ENCODE results near the gene DDX10.

DDX10 gene

DNA sequence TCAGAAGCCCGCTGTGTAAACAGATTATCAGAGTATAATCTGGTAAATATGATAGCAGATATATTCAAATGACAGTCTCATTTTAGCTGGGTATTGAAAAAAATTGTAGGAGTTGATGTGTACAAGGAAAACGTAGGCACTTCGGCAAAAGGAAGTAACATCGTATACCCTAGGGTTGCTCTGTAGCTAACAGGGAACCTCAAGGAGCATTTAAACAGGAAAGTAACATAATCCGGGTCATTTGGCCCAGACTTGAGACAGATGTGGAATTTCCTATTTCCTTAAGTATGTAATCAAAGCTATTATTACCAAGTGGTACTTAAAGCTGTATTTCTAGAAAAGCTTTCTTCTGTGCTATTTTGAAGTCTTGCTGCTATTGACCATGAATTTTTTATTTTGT lies 215.6 kb downstream of the DDX10 start:
- no peak for DNase-seq

DNA sequence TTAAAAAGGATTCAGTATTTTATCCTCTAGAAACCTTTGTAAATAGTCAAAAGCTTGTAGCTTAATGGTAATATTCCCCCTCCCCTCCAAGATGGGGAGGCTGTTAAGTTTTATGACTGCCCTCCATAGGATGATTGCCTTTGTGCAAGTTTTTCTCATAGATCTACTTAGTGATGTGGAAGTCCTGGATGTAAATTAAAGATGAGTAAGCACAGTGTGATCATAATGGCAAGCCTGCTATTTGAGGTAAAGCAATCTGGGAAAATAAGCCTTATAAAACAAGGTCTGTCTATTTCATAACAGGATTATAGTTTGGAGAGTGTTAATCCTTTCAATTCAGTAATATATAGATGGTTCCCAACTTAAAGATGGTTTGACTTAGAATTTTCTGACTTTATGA lies 216.3 kb downstream of the DDX10 start:
- DNase-seq = no peak

GRCh38 chr11:108882211-108882831 lies 217.5 kb downstream of the DDX10 start:
- no peak for DNase-seq

DNA sequence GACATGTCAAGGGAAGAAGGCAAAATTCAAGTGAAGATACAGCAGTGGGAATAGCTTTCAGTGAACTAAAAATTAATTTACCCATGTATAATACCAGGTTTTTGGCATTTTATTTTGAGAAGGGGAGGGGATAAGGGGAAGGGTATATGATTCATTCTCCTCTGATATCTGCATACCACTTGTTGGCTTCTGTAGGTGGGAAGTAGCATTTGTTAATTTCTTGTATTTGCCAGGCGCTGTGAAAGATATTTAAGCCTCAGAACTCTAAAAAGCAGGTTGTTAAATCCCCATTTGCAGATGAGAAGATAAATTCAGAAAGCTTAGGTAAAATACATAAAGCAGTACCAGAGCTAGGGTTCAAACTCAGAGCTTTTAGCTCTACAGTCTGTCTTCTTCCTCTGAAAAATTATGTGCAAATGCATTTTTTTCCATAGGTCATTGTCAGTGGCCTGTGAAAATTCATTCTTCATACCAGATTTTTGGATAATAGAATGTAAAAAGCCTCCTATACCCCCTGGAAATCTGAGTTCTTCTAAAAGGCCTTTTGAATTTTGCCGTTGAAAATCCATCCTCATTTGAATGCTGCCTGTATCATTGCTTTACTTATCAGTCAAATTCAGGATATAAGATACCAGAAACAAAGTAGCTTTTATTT lies 221.3 kb downstream of the DDX10 start:
- no peak for DNase-seq

GRCh38 chr11:108886660-108887009 lies 221.8 kb downstream of the DDX10 start:
- no peak for DNase-seq

- DNase-seq = no peak
Observed at GRCh38 chr11:108887436-108888238, 222.8 kb downstream of the DDX10 start.

DNA sequence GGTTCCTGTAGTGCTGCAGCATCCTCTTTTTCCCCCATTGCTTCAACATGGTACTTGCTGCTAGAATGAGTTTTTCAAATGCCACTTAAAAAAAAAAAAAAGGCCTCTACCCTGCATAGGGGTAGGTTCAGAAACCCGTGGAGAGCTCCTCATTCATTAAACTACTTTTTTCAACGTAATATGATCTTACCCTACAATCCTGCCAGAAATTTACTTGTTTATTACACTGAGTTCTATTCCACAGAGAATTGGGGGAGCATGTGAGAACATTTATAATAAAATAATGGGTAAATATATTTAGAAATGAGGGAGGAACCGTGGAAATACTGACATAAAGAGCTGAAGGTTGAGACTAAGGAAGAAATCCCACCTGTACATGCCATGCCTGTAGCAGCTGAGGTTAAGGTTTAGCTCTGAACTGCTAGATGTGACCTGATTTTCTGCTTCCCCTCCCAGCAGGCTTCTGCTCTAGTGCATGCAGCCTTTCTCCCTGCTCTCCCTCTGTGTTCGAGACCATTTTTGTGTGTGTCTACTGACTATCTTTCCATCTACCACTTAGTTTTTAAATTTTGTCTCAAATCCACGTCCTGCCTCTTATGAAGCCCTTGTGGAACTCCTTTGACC lies 225.7 kb downstream of the DDX10 start:
- DNase-seq = no peak

GRCh38 chr11:108891143-108891542 lies 226.3 kb downstream of the DDX10 start:
- DNase-seq = no peak

- no peak for DNase-seq
Observed at GRCh38 chr11:108891909-108892511, 227.1 kb downstream of the DDX10 start.

DNA sequence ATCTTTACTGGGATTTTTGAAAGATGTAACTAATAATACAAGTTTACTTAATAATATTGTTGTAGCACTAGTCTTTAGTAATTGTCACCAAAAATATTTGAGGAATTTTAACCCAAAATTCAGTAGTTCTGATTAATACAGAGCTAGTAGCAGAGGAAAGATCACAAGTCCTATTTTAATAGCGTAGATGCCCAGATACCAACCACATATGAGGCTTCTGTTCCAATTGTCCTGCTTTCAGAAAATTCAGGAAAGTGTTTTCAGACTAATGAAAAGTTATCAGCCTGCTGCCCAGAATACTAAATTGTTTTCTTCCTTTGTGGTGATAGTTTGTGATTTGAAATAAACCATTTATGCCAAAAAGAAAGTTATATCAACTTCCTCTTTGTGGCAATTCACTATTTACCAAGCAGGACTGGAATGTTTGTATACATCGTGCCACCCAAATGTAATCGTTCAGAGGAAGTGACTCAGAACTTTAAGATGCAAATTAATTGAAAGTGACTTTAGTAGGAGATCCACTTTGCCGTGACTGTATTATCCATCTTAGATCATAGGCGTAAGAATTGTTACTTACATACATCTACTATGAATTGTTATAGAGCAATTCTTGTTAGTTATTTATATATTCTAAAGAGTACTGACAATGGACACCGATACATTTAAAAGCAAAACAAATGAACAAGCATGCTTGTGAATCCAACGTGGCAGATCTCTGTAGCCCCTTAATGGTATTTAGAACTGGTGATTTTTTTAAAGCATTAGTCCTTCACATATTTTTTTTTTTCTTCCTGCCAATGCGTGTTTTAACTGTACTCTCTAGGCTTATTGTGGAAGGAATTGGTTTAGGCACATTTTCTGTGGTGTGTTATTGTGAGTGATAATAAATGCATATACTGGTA lies 231.0 kb downstream of the DDX10 start:
- DNase-seq = no peak

- DNase-seq = no peak
Observed at GRCh38 chr11:108897071-108897481, 232.2 kb downstream of the DDX10 start.

DNA sequence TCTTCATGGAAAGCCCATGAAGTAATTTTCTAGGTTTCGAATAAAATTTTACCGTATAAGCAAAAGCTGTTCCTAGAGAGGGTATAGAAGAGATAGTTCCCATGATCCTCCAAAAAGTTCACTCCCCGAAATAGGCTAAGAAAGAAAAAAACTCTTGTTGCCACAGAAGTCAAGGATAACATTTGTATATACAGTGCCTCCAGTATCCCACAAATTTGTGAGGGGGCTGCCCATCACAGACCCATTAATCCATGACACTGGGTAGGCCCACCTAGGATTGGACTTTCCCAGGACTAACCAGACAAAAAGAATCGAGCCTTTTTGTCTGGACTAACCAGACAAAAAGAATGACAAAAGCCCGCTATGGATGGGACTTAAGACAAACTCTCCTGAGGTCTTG lies 233.0 kb downstream of the DDX10 start:
- DNase-seq = no peak

DNA sequence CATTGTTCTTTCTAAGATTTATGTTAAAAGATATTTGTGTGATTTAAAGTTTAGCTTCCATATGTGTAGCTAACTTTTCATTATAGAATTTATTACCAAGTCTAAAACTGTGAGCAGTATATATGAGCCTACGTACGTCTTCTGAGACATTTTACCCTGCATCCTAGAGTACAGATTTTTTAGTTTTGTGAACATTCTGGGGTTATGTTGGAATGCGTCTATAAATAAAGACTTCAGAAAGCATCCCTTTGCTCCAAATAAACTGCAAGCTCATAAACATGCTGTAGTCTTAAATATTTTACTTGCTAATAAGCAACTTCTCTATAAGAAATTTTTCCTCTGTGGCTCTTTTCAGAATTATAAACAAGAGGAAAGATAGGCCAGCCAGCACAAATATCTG lies 236.5 kb downstream of the DDX10 start:
- no peak for DNase-seq

DNA sequence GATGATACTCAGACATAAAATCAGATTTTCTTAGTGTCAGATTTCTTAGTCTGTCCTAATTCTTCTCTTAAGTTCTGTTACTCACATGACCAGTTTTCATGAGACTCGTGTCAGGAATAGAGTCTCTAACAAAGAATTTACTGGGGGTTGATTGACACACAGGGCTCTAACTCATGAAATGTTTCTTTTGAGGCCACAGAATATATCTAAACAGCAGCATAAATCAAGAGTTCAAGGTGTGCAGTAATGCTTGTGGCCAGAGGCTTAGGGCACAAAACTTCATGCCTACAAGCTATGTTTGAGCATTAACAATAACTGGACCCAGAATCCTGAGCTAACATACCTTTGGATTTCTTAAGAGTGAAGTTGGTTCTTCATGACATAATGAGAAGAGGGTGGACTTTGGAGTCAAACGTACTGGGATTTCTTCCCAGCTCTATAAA lies 237.2 kb downstream of the DDX10 start:
- DNase-seq = no peak

GRCh38 chr11:108904480-108904879 lies 239.6 kb downstream of the DDX10 start:
- DNase-seq = no peak

DNA sequence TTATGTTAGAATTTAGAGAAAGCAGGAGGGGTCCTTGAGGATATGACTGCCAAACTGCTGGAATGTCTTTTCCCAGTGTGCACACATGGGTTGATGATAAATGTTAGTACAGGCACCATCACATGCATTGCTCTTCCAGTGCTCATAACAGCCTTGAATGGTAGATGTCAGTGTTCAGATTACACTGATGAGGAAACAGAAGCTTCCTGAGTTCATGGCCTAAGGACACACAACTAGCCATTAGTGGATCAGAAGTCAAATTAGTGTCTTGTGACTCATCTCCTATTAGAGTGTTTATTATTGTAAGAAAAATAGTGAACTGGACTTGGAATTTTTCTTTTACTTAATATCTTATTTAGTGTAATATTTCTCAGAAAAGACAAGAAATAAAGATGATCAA lies 241.5 kb downstream of the DDX10 start:
- no peak for DNase-seq

GRCh38 chr11:108906826-108907225 lies 242.0 kb downstream of the DDX10 start:
- no peak for DNase-seq

DNA sequence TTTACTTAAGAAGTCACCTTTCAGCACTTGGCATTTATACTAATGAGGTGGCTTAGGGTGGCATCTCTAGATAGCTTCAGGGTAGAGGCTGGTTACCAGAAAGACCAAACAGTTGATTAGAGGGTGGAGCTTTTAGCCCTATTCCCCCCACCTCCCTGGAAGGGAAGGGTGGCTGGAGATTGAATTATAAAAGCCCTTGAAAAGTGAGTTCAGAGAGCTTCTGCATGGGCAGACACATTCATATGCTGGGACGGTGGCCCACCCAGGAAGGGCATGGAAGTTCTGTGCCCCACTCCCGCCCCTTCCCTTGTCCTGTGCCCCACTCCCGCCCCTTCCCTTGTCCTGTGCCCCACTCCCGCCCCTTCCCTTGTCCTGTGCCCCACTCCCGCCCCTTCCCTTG lies 244.2 kb downstream of the DDX10 start:
- DNase-seq = no peak

DNA sequence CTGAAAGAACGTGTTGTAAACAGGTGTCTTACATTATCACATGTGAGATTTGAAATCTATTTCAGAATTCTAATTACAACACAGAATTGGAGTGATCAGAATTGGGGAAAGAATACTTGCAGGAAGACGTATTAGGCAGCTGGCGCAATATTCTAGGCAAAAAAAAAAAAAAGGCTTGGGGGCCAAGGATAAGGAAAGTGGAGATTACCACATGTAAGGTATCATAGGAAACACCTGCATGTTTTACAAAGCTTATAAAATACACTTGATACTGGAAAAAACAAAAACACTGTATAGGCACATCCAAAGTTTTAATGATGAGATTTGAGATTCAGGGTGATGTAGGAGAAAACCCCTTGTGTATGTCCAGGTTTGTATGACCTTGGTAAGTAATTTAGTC lies 245.1 kb downstream of the DDX10 start:
- DNase-seq = no peak

DNA sequence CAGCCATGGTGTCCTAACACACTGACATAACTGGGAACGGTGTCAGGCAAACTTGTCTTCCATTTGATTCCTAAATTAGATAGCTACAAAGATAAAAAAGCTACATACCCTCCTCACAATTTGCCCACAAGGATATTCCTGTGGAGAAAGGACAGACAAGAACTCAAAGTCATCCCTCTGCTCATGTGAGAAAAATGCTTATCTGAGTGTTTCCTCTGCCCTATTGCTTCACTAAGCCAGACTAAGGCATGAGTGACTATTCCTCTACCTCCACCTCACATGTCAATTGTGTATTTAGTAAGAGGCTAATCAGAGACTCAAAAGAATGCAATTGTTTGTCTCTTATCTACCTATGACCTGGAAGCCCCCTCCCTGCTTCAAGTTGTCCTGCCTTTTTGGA lies 247.7 kb downstream of the DDX10 start:
- DNase-seq = no peak

DNA sequence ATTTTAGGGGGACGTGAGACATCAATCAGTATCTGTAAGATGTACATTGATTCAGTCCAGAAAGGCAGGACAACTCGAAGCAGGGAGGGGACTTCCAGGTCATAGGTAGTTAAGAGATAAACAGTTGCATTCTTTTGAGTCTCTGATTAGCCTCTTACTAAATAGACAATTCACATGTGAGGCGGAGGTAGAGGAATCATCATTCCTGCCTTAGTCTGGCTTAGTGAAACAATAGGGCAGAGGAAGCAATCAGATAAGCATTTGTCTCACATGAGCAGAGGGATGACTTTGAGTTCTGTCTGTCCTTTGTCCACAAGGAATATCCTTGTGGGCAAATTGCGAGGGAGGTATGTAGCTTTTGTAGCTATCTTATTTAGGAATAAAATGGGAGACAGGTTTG lies 248.3 kb downstream of the DDX10 start:
- no peak for DNase-seq

DNA sequence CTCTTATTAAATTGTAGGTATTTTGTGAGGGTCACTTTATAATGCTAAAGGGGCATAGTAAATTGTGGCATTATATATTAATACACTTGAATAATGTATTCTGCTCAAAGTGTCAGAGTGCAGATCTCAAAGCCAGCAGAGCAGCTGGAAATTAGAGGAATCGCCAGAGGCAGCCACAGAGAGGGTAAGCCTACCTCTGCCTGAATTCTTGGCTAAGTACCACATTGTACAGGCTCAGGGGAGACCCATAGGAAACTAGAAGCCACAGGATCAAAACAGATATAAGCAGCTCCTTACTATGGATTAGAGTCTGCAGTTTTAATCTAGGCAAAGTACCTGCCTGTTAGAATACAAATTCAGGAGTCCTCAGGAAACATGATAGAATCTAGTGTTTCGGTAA lies 249.3 kb downstream of the DDX10 start:
- DNase-seq = no peak
